ENCODE data around the gene STK24.

- TF ChIP-seq, protein P1, sequence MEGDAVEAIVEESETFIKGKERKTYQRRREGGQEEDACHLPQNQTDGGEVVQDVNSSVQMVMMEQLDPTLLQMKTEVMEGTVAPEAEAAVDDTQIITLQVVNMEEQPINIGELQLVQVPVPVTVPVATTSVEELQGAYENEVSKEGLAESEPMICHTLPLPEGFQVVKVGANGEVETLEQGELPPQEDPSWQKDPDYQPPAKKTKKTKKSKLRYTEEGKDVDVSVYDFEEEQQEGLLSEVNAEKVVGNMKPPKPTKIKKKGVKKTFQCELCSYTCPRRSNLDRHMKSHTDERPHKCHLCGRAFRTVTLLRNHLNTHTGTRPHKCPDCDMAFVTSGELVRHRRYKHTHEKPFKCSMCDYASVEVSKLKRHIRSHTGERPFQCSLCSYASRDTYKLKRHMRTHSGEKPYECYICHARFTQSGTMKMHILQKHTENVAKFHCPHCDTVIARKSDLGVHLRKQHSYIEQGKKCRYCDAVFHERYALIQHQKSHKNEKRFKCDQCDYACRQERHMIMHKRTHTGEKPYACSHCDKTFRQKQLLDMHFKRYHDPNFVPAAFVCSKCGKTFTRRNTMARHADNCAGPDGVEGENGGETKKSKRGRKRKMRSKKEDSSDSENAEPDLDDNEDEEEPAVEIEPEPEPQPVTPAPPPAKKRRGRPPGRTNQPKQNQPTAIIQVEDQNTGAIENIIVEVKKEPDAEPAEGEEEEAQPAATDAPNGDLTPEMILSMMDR (IDR thresholded peaks at IDR 0.05; ENCODE audit: insufficient read depth, low read length, poor library complexity, severe bottlenecking) = no peak
- no peak for TF ChIP-seq EZH2phosphoT487 (conservative IDR thresholded peaks at IDR 0.05; ENCODE audit: low read length)
Measured at GRCh38 chr13:98539666-98540065, 37.2 kb downstream of the STK24 start.

Measured in SU-DHL-6 (cell line).